ENCODE measurements around the gene LCOR. TPM values are rescaled to one million over a fixed set of nuclear protein-coding genes. Genes with fewer than 3 reads are reported as not detected.

Gene LCOR
- total and polyA plus RNA-seq, 2 of the 4 experiments (the other 2 are of a cell fraction) = 3.7 to 36.9 TPM

DNA sequence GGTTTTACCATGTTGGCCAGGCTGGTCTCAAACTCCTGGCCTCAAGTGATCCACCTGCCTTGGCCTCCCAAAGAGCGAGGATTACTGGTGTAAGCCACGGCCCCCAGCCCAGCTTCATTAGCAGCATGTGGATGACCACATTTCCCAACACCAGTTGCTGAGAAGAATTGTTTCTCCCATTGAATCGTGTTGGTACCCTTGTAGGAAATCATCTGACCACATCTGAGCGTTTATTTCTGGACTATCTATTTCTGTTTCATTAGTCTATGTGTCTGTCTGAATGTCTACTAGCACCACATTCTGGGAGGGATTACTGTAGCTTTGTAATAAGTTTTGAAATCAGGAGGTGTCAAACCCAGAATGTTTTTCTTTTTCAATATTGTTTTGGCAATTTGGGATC is 89.6 kb downstream of the LCOR start:
- H3K27me3 ChIP-seq (ENCODE audit: control insufficient read depth, insufficient read depth, low read length) = no peaks in the 10 kb centered on the region
- H3K9me3 ChIP-seq (ENCODE audit: control insufficient read depth, insufficient read depth, low read length) = no peaks in the 10 kb centered on the region
- no peaks in the 10 kb centered on the region for H4K20me1 ChIP-seq (ENCODE audit: insufficient read depth, low read length)
- no peak overlapping the region for H4K91ac ChIP-seq (ENCODE audit: insufficient read depth, low read depth, low read length)
- DNase-seq (no peak), ATAC-seq (ENCODE audit: low read depth) (no peak)
- peaks cover 32 to 45% of the 10 kb centered on the region in 2 experiments for H3K79me1 ChIP-seq (ENCODE audit: low read depth in 1 of 2, low read length in 2 of 2)
- H4K8ac ChIP-seq (ENCODE audit: low read depth in 2 of 2, low read length in 2 of 2) = no peak overlapping the region
- no peak overlapping the region for H3K56ac ChIP-seq (ENCODE audit: extremely low read depth, insufficient read depth, low read length)
- H4K5ac ChIP-seq (ENCODE audit: low read depth, low read length) = no peak overlapping the region
- no peak overlapping the region for H3K4me2 ChIP-seq (ENCODE audit: low read depth, low read length)
- no peak overlapping the region for H3K9ac ChIP-seq (ENCODE audit: low read depth, low read length)
- BruUV-seq (replicated peaks) = no TSS peak
- H3K36me3 ChIP-seq (ENCODE audit: control insufficient read depth, insufficient read depth, low read length) = no peaks in the 10 kb centered on the region
- intact Hi-C loops (cut with micrococcal nuclease) = no loop called here
- H3K27ac ChIP-seq (ENCODE audit: insufficient read depth, low read length) = no peak overlapping the region
- H2BK120ac ChIP-seq (ENCODE audit: low read depth, low read length) = no peak overlapping the region
- no peak overlapping the region for H3K4me3 ChIP-seq (ENCODE audit: insufficient read depth, low read depth, low read length)
- H2BK20ac ChIP-seq (ENCODE audit: low read depth, low read length) = no peak overlapping the region
- H3K14ac ChIP-seq (replicated peaks; ENCODE audit: low read depth, low read length) = no peak overlapping the region
- dilution Hi-C loops (cut with HindIII; ENCODE audit: low sequenced_read_pairs, unreplicated experiment) = no loop called here
- H2AK5ac ChIP-seq (ENCODE audit: low read depth, low read length) = no peak overlapping the region
- CTCF ChIA-PET = no interaction called here
- H3K23ac ChIP-seq (ENCODE audit: low read depth, low read length) = no peak overlapping the region
- no peaks in the 10 kb centered on the region for H3K4me1 ChIP-seq (ENCODE audit: control insufficient read depth, insufficient read depth, low read length)
- H2AK9ac ChIP-seq (replicated peaks; ENCODE audit: low read depth, low read length, poor library complexity) = no peak overlapping the region
- no peak overlapping the region for H2AFZ ChIP-seq (replicated peaks; ENCODE audit: low read length, poor library complexity)
- in situ Hi-C loops (cut with MboI; ENCODE audit: low sequenced_read_pairs) = no loop called here
- H2BK15ac ChIP-seq (ENCODE audit: low read depth, low read length) = no peak overlapping the region
- no CpG with 5 or more reads among the region's 4 CpGs for WGBS, 2 experiments (ENCODE audit: extremely low coverage in 2 of 2, insufficient read length in 1 of 2)
- TF ChIP-seq RFX5 (IDR thresholded peaks at IDR 0.05; ENCODE audit: low read depth, low read length) (no peak), MXI1 (IDR thresholded peaks at IDR 0.05; ENCODE audit: borderline replicate concordance, low read depth, low read length) (no peak), CHD1 (IDR thresholded peaks at IDR 0.05; ENCODE audit: low read depth, low read length) (no peak), RCOR1 (IDR thresholded peaks at IDR 0.05; ENCODE audit: insufficient replicate concordance, low read length) (no peak), SMC3 (IDR thresholded peaks at IDR 0.05; ENCODE audit: low read depth, low read length) (no peak), NFE2L2 (IDR thresholded peaks at IDR 0.05; ENCODE audit: low read depth, low read length) (no peak), POLR2A (IDR thresholded peaks at IDR 0.05; ENCODE audit: low read depth, low read length) (no peak), CEBPB (IDR thresholded peaks at IDR 0.05; ENCODE audit: low read depth, low read length) (no peak), BHLHE40 (IDR thresholded peaks at IDR 0.05; ENCODE audit: low read depth, low read length) (no peak), RAD21 (IDR thresholded peaks at IDR 0.05; ENCODE audit: low read length) (no peak), FOS (IDR thresholded peaks at IDR 0.05; ENCODE audit: low read depth, low read length) (no peak)
- TF ChIP-seq, protein P1, sequence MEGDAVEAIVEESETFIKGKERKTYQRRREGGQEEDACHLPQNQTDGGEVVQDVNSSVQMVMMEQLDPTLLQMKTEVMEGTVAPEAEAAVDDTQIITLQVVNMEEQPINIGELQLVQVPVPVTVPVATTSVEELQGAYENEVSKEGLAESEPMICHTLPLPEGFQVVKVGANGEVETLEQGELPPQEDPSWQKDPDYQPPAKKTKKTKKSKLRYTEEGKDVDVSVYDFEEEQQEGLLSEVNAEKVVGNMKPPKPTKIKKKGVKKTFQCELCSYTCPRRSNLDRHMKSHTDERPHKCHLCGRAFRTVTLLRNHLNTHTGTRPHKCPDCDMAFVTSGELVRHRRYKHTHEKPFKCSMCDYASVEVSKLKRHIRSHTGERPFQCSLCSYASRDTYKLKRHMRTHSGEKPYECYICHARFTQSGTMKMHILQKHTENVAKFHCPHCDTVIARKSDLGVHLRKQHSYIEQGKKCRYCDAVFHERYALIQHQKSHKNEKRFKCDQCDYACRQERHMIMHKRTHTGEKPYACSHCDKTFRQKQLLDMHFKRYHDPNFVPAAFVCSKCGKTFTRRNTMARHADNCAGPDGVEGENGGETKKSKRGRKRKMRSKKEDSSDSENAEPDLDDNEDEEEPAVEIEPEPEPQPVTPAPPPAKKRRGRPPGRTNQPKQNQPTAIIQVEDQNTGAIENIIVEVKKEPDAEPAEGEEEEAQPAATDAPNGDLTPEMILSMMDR (conservative IDR thresholded peaks at IDR 0.05; ENCODE audit: low read depth, low read length) = no peak
- TF ChIP-seq, protein P2, sequence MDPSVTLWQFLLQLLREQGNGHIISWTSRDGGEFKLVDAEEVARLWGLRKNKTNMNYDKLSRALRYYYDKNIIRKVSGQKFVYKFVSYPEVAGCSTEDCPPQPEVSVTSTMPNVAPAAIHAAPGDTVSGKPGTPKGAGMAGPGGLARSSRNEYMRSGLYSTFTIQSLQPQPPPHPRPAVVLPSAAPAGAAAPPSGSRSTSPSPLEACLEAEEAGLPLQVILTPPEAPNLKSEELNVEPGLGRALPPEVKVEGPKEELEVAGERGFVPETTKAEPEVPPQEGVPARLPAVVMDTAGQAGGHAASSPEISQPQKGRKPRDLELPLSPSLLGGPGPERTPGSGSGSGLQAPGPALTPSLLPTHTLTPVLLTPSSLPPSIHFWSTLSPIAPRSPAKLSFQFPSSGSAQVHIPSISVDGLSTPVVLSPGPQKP (IDR thresholded peaks at IDR 0.05; ENCODE audit: borderline replicate concordance, low read depth, low read length) = no peak
- TF ChIP-seq, protein P3, sequence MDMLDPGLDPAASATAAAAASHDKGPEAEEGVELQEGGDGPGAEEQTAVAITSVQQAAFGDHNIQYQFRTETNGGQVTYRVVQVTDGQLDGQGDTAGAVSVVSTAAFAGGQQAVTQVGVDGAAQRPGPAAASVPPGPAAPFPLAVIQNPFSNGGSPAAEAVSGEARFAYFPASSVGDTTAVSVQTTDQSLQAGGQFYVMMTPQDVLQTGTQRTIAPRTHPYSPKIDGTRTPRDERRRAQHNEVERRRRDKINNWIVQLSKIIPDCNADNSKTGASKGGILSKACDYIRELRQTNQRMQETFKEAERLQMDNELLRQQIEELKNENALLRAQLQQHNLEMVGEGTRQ (IDR thresholded peaks at IDR 0.05; ENCODE audit: low read depth, low read length) = no peak
- no peak overlapping the region for H3K4ac ChIP-seq (ENCODE audit: low read depth, low read length)
- H3K9me1 ChIP-seq (ENCODE audit: insufficient read depth, low read length) = no peaks in the 10 kb centered on the region
- POLR2A ChIA-PET (ENCODE audit: unreplicated experiment) = no interaction called here
- H3K18ac ChIP-seq (ENCODE audit: low read depth, low read length) = no peak overlapping the region
- no peak overlapping the region for H2BK5ac ChIP-seq (ENCODE audit: low read depth, low read length, poor library complexity, severe bottlenecking)

All from IMR-90 (cell line).